GM15510 (cell line): ENCODE measurements around the gene TAS2R60.

Experiments
- POLR2A ChIP-seq: IDR thresholded peaks from 3 replicates; pipeline ENCODE4 v1.6.1; 2011; ENCODE audit warnings: borderline replicate concordance; ENCODE audit not compliant: insufficient read length; ENCODE audit errors: extremely low read depth

The TAS2R60 gene, protein sequence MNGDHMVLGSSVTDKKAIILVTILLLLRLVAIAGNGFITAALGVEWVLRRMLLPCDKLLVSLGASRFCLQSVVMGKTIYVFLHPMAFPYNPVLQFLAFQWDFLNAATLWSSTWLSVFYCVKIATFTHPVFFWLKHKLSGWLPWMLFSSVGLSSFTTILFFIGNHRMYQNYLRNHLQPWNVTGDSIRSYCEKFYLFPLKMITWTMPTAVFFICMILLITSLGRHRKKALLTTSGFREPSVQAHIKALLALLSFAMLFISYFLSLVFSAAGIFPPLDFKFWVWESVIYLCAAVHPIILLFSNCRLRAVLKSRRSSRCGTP

DNA sequence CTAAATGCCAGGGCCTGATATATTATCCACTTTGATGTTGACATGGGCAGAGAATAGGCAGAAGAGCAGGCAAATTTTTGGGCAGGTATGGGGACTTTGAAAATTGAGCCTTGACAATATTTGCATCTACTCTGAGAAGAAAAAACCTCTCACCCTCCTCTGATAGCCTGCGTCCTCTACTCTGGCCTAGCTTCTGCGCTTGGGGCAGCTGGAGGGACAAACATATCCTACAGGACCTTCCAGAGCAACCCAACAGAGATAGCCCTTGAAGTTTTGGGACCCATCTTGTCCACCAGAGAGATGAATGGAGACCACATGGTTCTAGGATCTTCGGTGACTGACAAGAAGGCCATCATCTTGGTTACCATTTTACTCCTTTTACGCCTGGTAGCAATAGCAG, at the start of gene TAS2R60:
Gene TAS2R60 (plus strand): TSS at position 301 of the 400 bp plus-strand sequence. CDS start 0 bp downstream, at position 301.
- TF ChIP-seq POLR2A = no peak

DNA sequence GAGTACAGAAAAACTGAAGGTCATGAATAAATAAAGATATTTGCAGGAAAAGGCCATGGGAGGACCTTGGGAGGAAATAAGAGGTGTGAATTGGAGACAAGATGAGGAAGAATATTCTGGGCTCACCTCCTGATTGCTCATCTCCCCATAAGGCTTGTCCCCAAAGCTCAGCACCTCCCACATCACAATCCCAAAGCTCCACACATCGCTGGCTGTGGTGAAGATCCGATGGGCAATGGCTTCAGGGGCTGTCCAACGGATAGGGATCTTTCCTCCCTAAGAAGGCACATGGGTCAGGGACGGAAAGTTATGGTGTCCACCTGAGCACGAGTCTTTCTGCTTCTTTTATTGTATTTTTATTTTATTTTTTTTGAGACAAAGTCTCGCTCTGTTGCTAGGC, 49.2 kb upstream of the TAS2R60 start:
- no peak for TF ChIP-seq POLR2A

DNA sequence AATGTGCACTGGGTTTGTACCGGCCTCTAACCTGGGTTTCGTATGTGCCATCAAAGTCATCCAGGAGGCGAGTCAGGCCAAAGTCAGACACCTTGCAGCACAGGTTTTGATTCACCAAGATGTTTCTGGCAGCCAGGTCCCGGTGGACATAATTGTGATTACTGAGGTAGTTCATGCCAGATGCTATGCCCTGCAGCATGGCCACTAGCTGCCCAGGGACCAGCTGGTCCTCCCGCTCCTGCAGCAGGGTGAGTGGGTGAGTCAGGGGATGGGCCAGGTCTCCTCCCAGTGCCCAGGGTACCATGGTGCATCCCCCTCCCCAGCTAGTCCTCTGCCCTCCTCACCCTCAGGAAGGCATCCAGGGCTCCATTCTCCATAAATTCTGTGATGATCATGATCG, 48.5 kb upstream of the TAS2R60 start:
- no peak for TF ChIP-seq POLR2A

DNA sequence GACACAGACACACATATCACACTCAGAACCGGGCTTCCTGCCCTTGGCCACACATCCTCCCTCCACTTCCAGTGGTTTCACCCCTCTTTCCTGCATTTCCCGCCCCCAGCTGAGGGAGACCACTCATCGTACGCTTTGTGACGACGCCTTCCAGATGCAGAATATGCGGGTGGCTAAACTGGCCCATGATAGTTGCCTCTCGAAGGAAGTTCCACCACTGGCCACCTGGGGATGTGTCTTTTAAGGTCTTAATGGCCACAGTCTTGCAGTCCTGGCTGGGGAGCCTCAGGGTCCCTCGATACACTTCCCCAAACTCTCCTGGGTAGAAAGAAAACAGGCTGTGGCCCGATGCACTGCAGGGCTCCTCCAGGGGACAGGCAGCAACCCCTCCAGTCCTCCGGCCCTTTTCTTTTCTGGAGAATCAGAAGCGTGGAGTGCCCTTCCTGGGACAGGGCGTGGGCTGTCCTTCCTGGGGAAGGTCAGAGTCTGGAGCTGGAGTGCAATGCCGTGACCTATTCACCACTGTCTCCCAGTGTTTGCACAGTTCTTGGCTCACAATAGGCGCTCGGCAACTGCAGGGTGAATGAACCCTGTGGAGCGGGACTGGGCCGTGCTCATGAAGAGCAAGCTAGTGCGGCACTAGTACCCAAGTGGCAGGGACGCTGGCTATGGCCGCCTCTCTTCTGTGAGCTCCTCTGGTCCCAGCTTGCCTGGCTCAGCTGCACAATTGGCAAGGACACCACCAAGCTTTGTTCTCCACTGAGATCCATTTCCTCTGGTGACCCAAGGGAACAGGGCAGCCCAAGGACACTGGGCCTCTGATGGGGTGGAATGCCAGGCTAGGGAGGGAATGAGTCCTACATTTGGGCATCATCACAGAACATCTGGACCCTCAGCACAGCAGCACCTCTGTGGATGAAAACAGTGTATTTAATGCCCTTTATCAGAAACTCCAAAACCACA, 47.8 kb upstream of the TAS2R60 start:
- TF ChIP-seq POLR2A = no peak

DNA sequence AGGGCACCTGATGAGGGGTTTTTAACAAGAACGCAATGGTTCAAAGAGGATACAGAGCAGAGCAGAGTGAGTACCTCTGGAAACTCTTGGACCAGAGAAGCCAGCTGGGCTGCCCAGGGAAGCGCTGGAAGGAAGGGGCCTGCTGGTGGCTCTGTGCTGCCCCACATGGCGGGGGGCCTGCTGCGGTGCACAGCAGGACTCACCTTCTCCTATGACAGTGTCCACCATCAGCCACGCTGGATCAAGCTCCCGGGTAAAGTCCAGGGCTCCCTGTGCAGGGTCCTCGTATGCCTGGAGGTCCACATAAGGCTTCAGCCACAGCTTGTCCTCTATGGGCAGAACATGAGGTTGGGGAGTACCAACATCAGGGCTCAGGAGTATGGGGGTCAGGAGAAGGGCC, 47.1 kb upstream of the TAS2R60 start:
- no peak for TF ChIP-seq POLR2A

DNA sequence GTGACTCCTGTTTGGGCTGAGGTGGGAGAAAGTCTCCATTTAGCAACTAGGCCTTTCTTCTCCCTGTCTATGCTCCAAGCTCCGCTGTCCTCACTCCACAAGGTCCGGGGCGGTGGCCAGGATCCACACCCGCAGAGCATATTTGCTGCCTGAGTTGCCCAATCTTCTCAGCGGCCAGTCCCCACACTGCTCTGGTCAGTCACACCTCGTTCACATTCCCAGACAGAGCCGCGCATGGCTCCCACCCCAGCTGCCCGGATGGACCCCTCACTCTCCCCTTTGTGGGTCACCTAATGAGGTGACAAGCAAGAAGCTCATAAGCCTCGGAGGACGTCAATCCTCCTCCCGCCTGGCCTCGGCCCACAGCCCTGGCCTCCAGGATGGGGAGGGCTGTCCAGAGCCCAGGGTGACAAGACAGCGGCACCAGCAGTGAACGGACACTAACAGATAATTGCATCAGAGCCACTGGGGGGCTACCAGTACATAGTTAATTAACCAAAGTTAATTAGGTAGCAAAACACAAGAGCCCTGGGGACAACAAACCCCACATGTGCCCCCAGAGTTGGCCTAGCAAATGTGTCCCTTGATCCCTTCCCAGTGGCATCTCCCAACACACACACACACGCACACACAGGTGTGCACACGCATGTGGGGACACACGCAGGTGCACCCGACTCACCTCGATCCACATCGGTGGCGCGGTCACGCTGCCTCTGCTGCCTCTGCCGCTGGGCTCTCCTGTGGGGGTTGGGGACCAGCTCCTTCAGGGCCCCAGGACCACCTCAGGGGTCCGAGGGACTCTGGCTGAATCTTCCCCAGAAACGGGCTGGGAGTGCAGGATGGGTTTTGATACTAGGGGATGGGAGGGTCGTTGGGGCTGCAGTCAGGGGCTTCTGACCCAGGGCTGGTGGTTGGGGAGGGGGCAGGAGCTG, 46.4 kb upstream of the TAS2R60 start:
- TF ChIP-seq POLR2A = no peak

DNA sequence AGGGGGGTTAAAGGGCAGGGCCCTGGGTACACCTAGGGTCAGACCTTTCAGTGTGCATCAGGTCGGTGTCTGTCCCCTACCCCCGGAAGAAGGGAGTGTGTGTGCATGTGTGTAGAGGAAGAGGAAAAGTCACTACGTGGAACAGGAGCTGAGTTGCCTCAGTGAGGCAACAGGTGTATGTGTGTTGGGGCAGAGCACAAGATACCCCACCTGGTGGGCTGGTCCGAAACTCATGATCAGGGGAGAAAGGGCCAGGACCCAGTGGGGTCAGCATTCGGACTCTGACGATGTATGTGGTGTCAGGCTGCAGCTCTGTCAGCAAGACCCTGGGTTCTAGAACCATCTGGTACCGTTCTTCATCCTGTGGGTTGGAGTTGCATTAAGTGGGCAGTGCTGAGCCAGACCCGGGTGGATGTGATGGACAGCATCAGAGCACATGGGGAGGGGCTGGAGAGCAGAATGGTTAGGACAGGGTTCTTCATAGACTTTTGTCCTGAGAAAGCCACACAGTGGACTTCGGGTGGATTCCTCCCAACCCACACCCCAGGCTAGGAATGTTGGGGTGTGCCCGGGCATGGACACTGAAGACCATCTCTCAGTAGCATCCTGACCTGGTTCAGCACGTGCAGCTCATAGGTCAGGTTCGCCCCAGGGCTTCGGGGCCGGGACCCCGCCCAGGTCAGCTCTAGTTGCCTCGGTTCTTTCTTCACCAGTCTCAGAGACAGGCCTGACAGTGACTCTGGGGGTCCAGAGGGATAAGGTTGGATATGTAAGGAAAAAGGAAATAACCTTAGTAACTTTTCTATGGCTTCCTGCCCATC, 45.3 kb upstream of the TAS2R60 start:
- TF ChIP-seq POLR2A = no peak

DNA sequence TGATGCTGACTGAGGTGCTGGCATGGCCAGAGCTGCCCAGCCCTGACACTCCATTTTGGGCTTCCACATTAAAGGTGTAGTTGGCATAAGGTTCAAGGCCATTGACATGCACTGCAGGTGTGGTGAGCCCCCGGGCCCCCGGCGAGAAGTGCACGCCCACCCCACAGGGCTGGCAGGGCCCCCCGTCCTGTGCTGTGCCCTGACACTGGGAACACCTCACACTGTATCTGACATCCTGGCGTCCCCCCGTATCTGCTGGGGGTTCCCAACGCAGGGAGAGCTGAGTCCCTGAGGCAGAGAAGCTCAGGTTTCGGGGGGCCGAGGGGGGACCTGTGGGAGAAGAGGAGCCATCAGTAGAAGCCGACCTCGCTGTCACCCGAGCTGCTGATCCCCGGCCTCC, 44.6 kb upstream of the TAS2R60 start:
- no peak for TF ChIP-seq POLR2A

DNA sequence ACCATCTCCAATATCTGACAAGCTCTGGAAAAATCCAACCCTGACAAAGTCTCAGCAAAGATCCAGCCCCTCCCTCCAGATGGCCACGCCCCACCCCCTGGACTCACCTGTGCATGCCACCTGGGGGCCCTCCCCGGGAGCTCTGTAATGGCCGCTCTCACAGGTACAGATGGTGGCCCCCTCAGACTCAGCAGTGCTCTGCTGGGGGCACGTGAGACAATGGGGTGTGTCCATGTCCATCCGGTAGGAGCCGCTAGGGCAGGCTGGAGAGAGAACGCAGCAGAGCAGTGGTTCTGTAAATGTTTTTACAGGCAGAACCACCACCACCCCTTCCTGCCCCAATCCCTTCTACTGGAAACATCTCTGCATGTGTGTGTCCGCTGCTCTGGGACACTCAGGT, 44.1 kb upstream of the TAS2R60 start:
- TF ChIP-seq POLR2A = no peak

DNA sequence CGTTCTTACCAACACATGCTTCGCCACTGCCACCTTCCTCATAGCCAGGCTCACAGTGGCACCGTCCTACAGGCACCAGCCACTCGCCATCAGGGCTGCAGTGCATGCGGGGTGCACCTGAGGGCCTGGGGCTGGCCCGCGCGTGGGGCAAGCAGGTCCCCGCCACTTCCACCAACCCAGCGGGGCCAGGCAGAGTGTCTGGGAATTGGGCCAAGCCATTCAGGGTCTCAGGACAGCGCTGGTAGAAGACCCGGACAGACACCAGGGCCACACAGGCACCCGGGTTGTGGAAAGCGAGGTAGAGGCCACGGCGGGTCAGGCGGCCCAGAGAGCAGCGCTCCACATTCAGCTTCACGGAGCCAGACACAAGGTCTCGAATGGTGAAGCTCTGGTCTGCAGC, 43.6 kb upstream of the TAS2R60 start:
- no peak for TF ChIP-seq POLR2A

DNA sequence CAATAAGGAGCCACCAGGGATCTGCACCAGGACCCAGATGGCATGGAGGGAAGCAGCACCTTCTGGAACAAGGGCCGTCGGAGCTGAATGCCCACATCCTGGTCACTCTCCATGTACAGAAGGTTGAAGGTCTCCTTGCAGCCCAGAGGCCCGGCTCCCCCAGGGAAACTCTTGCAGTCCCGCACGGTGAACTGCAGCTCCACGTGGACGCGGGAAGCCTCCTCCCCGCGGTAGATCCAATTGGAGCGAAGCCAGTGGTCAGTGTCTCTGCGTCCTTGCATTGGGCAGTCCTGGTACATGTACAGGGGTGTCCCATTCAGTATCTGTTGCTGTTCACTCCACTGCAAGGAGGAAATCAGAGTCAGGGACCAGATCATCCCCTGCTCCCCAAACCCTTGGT, 42.0 kb upstream of the TAS2R60 start:
- no peak for TF ChIP-seq POLR2A

DNA sequence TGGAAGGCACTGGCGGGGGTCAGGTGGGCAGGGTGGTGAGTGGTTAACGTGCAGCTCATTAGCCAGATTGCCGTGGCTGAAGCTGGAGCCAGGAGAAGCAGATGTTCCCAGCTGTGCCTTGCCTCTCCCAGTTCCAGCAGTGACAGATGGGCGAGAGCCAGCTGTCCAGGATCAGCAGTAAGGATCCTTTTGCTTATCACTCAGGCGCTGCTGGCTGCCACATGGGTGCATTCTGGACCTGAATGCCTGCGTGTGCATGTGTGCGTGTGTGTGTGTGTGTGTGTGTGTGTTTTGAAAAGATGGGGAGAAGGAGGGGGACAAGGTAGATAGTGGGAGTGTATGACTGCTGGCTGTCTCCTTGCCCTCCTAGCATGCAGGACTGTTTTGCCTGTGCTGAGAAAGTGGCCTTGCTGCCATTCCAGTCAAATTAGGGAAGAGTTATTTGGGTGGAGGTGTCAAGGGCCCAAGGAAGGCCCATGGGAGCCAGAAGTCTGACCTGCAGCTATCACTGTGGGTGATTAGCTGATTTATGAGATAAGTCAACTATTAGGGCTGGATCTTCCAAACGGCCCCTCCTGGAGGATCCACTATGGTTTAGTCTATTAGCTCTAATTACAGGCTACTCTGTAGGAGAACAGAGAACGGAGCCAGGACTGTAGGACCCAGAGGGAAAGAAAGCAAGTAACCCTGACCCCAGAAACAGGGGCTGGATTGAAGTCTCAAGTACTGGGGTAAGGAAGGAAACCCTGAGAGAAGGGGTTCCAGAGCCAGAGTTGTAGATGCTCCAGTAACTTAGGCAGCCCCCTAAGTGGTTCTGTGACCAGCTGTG, 37.9 kb upstream of the TAS2R60 start:
- TF ChIP-seq POLR2A = no peak

DNA sequence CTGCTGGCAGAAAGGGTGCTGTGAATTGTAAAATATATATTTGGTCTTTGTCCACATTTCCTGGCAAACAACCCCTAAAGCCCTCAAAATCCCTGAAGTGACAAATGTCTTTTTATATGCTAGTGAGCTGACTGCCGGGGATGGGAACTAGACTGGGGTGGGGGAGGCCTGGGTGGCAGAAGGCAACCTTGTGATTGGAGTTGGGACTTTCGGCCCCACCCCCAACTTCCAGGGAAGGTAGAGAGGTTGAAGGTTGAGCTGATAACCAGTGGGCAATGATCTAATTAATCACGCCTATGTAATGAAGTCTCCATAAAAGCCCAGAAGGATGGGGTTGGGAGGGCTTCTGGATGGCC, 37.3 kb upstream of the TAS2R60 start:
- no peak for TF ChIP-seq POLR2A
